GM21825 (cell line): Measurements from ENCODE around the gene CLIC6.
"Not testable (repeated sequence)": the region's sequence is repeated elsewhere in the genome, so short reads cannot be mapped to it uniquely, and the experiment has no call there.

ENCODE experiments used
- ATAC-seq: cut with Tn5 transposase; IDR thresholded peaks from one replicate; pipeline ENCODE4 v1.9.1; 2021; ENCODE audit warnings: mild to moderate bottlenecking, moderate library complexity; ENCODE audit not compliant: unreplicated experiment

Gene CLIC6

DNA sequence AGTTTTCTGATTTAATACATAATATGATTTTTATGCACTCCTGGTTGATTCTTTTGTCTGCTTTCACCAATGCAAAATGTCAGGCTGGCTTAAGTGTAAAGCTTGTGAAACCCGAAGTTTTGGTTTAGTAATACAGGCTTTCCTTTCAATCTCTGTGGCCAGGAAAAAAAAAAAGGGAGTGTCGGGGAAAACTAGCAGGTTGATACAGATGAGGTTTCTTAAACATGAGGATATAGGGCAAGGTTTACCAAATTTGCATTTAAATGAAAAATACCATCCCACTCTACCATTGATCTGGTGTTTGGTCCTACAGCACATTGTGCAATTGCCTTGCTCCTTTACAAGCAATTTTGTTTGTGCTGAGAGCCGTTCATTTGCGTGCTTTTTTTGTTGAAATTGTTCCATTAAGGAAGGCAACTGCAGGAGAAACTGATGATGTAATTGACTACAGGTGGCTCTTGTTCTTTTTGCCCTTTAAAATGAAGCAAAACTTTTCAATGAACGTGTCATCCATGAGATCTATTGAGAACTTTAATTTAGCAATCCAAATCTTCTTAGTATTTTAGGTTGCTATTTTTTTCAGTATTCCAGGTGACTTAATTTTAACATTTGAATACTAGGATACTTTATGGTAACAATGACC is 22.7 kb downstream of the CLIC6 start:
- ATAC-seq, result no peak

DNA sequence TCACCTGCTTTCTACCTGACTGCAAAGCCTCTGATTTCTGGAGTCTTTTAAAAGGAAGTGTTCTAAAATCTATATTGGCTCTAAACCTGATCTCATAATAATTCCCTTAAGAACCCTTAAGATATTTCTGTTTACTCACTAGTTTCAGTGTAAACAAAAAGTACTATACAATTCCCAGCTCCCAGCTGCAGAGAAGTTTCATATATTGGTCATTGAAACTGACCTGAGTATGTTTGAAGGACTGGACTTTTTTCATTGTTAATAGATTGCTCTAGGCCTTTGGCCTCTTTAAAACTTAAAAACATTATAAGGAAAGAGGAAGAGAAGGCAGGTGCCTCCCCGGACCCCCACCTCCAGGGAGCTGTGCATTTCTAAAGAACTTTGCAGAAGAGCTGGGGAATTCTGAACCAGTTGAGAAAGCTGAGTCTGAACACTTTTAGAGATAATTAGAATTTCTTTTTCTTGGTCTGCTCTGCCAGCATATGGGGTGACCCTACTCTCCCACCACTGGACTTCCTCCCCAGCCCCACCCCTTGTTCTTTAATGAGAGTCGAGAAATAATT is 23.7 kb downstream of the CLIC6 start:
- ATAC-seq, result no peak

GRCh38 chr21:34693192-34693810 is 24.5 kb downstream of the CLIC6 start:
- ATAC-seq, result no peak

DNA sequence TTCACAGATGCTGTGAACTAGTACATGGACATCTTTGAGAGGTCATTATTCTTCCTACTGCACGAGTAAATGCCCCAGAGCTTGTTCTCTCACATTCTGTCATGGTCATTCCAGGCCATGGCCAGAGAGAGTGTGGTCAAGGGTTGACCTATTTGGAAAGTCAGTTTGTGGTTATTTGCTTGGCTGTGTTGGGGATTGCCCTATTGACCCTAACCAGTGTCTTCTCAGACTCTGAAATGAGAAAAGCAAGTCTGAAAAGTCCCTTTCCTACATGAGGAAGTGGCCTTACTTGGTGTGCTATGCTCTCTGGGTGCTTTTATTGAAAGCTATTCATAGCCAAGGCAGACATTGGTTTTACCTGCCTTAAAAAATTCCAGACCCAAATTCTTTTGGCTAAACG is 26.6 kb downstream of the CLIC6 start:
- peak; percentile 87 for ATAC-seq

GRCh38 chr21:34696121-34696520 is 27.3 kb downstream of the CLIC6 start:
- ATAC-seq, result no peak

- ATAC-seq, result no peak
Measured at GRCh38 chr21:34697826-34698225, 29.0 kb downstream of the CLIC6 start.

DNA sequence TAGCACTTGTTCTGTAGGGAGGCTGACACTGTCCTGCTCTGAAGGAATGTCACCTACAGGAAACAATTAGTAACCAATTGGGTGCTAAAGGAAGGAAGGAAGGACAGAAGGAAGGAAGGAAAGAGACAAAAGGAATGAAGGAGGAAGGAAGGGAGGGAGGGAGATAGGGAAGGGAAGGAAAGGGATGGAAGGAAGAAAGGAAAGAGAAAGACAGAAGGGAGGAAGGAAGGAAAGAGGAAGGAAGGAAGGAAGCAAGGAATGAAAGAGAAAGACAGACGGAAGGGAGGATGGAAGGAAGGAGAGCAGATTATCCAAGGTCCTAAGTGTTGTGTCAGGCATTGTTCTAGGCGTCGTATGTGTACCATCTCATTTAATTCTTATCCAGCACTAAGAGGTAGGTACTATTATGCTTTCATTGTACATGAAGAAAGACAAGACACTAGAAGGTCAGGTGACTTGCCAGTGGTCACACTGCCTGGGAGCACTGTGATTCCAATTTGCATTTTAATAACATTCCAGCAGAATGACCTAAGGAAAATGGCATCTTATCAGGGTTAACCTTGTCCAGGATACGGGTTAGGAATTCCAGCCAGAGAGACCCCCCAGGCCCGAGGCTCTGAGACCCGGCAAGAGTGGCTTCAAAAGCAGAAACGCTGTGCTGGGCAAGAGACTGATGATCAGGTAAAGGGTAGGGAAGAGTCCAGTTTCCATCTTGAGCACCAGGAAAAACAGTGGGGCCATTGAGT is 29.6 kb downstream of the CLIC6 start:
- ATAC-seq, result no peak

- no peak for ATAC-seq
Measured at GRCh38 chr21:34700605-34701004, 31.8 kb downstream of the CLIC6 start.

DNA sequence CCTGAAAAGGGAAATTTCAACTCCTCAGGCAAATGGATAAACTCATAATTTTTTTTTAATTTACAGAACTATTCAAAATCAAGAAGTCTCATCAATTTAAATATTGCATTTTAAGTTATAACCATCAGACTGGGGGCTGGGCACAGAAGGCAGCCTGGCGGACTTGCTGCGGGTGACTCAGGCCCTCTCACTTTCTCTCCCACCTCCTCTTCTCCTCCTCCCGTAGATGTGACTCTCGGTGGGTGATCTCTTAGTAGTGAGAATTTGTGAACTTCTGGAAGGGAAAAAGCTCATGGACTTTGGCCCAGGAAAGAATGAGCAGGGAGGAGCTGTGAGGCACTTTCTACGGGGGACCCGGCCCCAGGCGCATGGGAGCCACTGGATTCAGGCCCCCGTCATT is 32.9 kb downstream of the CLIC6 start:
- ATAC-seq, result no peak

DNA sequence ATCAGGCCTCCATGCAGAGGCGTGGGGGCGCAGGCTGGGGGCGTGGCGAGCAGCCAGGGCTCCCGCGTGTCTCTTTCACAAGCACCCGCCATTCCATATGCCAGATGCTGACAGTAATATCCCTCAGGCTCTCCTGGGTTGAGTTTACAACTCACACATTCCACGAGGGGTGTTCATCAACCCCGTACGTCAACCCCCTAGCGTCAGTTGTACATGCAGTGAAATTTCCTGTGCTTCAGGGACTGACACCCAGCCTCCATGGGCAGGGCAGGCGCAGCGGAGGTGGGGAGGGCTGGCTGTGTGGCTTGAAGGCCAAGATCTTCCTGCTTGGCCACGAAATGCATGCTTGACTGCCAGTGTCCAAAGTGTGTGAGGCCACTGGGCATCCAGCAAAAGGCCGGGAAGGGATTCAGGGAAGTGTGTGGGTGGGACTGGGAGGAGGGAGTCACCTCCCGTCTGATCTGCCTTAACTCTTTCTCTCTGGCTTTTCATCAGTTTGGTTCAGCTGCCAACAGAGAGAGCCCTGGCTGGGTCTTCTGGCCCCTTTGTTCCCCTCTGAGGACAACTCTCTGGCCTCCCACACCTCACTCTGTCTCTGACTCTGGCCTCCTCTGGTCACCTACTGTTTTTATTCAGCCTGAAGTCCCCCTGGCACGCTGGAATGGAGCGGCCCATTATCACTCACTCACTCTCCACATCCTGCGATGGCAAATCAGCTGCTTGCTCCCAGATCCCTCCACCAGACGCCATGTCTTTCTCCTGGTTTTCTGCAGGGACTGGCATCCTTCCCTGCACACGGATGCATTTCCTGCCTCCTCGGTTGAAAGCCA is 33.8 kb downstream of the CLIC6 start:
- ATAC-seq, result no peak

GRCh38 chr21:34703571-34703970 is 34.8 kb downstream of the CLIC6 start:
- ATAC-seq, result no peak

DNA sequence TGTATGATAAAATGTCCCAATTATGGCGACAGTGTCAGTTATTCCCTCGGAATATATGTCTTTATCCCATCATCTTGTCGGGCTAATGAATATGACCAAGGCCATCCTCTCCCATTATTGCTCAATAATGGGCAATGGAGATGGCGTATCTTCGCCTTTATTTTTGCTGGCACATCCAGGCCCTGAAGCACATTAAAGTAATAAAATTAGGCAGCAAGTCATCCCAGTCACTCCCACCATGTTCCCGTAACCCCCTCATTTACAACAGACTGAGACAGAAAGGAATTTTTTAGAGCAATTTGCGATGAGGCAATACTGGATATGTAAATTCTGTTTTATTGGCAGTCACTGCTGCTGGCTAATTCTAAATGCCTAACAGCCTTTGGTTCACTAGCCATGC is 35.3 kb downstream of the CLIC6 start:
- ATAC-seq, result no peak

DNA sequence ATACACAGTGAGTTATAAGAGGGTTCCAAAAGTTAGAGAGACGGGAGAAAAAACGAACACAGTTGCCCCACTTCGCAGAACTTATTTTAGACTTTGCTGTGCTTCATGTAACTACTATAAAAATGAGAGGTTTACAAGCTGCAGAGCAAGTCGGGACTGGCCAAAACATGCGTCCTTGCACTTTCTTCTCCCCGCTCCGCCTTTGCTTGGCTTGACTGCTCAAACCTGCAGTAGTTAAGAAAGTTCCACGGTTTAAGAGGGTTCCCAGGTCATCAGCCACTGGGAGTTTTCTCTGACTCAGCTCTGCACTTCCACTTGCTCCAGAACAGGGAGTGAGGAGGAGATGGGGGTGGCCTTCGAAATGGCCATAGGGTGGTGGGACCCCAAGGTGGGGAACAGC is 36.2 kb downstream of the CLIC6 start:
- no peak for ATAC-seq

- no peak for ATAC-seq
Measured at GRCh38 chr21:34706337-34706736, 37.5 kb downstream of the CLIC6 start.

DNA sequence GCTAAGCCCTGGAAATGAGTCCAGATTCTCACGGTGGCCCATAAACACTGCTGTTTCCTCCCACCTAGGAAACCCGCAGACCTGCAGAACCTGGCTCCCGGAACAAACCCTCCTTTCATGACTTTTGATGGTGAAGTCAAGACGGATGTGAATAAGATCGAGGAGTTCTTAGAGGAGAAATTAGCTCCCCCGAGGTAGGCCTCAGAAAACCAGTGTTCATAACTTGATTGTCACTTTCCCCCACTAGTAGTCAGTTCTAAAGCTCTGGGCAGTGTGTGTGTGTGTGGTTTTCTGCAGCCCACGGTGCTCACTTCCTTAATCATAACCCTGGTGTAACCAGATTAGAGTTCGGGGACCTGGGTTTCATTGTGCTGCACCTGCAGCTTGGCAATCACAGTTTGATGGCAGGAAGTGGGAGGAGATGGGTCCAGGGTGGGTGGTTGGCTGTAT is 39.1 kb downstream of the CLIC6 start:
- ATAC-seq, result peak; percentile 85

DNA sequence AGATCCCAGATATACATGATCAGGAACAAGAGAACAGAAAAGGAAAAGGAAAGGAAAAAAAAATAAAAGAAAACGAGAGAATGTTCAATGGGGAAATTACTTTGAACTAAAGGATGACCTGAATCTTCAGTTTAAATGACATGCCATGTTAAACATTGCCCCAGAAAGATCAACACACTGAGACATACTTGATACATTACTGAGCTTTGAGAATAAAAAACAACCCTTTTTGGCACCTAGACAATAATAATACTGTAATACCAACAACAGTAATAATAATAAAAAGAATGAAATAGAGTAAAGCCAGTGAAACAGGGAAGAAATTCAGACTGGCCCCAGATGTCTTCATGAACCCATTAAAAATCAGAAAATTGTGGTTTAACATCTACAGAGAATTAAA is 44.8 kb downstream of the CLIC6 start:
- ATAC-seq, result no peak

GRCh38 chr21:34715518-34715917 is 46.7 kb downstream of the CLIC6 start:
- ATAC-seq, result no peak

- ATAC-seq, result no peak
Measured at GRCh38 chr21:34715985-34716596, 47.3 kb downstream of the CLIC6 start.

DNA sequence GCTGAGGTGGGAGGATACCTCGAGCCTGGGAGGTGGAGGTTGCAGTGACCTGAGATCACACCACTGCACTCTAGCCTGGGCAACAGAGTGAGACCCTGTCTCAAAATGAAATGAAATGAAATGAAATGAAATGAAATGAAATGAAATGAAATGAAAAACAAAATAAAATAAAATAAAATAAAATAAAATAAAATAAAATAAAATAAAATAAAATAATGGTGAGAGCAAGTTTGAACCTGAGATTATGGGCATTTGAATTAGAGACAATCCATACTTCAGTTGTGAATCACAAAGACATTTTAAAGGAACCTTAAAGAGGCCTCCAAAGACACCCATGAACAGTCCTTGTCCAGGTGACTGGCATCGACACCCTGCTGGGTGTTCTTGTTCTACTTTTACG is 49.7 kb downstream of the CLIC6 start:
- ATAC-seq, result not testable (repeated sequence)

DNA sequence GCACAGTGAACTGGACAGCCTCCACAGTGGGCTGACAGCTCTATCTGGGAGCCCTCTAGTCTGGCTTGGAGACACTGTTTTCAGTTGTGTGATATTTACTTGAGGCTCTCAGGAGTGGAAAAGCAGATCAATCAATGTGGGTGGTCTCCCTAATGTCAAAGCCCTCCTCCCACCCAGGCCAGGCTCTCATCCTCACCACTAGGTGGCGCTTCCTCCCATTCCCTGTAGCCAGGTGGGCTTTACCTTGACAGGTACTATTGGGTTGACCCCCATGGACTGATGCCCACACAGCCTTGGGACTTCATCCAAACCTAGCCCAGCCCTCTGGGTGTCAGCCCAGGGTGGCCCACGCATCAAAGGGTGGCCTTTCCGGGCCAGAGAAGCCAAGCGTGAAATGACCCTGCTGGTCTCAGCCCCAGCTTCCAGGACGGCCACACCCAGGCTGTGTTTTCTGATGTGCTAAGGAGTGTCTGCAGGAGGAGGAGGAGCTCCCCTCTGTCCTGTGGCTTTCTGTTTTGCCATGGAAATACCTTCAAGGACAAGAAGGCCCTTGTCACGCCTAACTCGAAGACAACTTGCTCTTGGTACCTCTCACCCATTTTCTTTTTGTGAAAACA is 54.0 kb downstream of the CLIC6 start:
- ATAC-seq, result no peak
